MM.1S (cell line): ENCODE measurements around the gene MCHR1.

Experiments
- DNase-seq: peaks from one replicate; pipeline ENCODE4 v3.0.0-alpha.2; 2015
- H2AFZ ChIP-seq: fragments of 300-600 bp; sonication (generic); 2 replicates; pipeline ENCODE4 v1.6.0; 2016; ENCODE audit warnings: antibody characterized with exemption, low read length
- H3F3A ChIP-seq: fragments of 300-600 bp; sonication (generic); 2 replicates; pipeline ENCODE4 v1.6.1; 2016; ENCODE audit warnings: mild to moderate bottlenecking, antibody characterized with exemption, low read length, moderate library complexity, mixed read lengths; ENCODE audit not compliant: insufficient read depth
- H3K27ac ChIP-seq: fragments of 300-600 bp; sonication (generic); 2 replicates; pipeline ENCODE4 v1.5.1; 2016; ENCODE audit warnings: mild to moderate bottlenecking, low read length
- H3K27me3 ChIP-seq: fragments of 300-600 bp; sonication (generic); replicated peaks from 2 replicates; pipeline ENCODE4 v1.6.0; 2016; ENCODE audit warnings: low read length; ENCODE audit not compliant: insufficient read depth
- H3K36me3 ChIP-seq: fragments of 300-600 bp; sonication (generic); replicated peaks from 2 replicates; pipeline ENCODE4 v1.6.1; 2016; ENCODE audit warnings: mild to moderate bottlenecking, low read length, mixed read lengths; ENCODE audit not compliant: insufficient read depth
- H3K4me1 ChIP-seq: fragments of 300-600 bp; sonication (generic); 2 replicates; pipeline ENCODE4 v1.6.1; 2016; ENCODE audit warnings: low read length, mixed read lengths
- H3K4me2 ChIP-seq: fragments of 300-600 bp; sonication (generic); 2 replicates; pipeline ENCODE4 v1.6.0; 2016; ENCODE audit warnings: low read depth, low read length
- H3K4me3 ChIP-seq: fragments of 300-600 bp; sonication (generic); 2 replicates; pipeline ENCODE4 v1.5.1; 2016; ENCODE audit warnings: low read length, mixed read lengths
- H3K79me2 ChIP-seq: fragments of 300-600 bp; sonication (generic); 2 replicates; pipeline ENCODE4 v1.6.1; 2016; ENCODE audit warnings: mixed run types, low read length, mixed read lengths
- H3K9ac ChIP-seq: fragments of 300-600 bp; sonication (generic); 2 replicates; pipeline ENCODE4 v1.6.1; 2016; ENCODE audit warnings: low read length, mixed read lengths
- H3K9me2 ChIP-seq: fragments of 300-600 bp; sonication (generic); replicated peaks from 2 replicates; pipeline ENCODE4 v1.6.1; 2016; ENCODE audit warnings: mild to moderate bottlenecking, low read length, mixed read lengths; ENCODE audit not compliant: insufficient read depth
- H3K9me3 ChIP-seq: fragments of 300-600 bp; sonication (generic); replicated peaks from 2 replicates; pipeline ENCODE4 v1.6.1; 2016; ENCODE audit warnings: mild to moderate bottlenecking, low read length, mixed read lengths; ENCODE audit not compliant: insufficient read depth
- H4K20me1 ChIP-seq: fragments of 300-600 bp; sonication (generic); 2 replicates; pipeline ENCODE4 v1.6.1; 2016; ENCODE audit warnings: mild to moderate bottlenecking, low read length, moderate library complexity, mixed read lengths; ENCODE audit not compliant: insufficient read depth
- CTCF ChIP-seq: fragments of 300-600 bp; sonication (generic); IDR thresholded peaks from 2 replicates; pipeline ENCODE4 v1.5.1; 2016; ENCODE audit warnings: antibody characterized with exemption, low read length, mixed read lengths
- EZH2 ChIP-seq: fragments of 300-600 bp; sonication (generic); optimal IDR thresholded peaks from 2 replicates; pipeline ENCODE3; 2017; ENCODE audit warnings: low read depth, mild to moderate bottlenecking, antibody characterized with exemption, low read length, mixed read lengths
- EZH2phosphoT487 ChIP-seq: fragments of 300-600 bp; sonication (generic); IDR thresholded peaks from 2 replicates; pipeline ENCODE4 v1.6.1; 2018; ENCODE audit warnings: antibody characterized with exemption, low read length

Gene MCHR1

GRCh38 chr22:40641269-40641668 lies 38.0 kb upstream of the MCHR1 start:
- Histone ChIP-seq H3K9me3 (no peaks in the 10 kb centered on the region), H3K27me3 (no peaks in the 10 kb centered on the region), H3K79me2 (peaks cover 2% of the 10 kb centered on the region; the same call in 1 of the 2 replicates), H3K9me2 (no peaks in the 10 kb centered on the region), H3K4me2 (no peak overlapping the region), H3K36me3 (no peaks in the 10 kb centered on the region), H4K20me1 (no peaks in the 10 kb centered on the region), H3K9ac (no peak overlapping the region), H2AFZ (no peak overlapping the region), H3K4me3 (no peak overlapping the region), H3K27ac (no peak overlapping the region), H3F3A (no peaks in the 10 kb centered on the region), H3K4me1 (peaks cover 5% of the 10 kb centered on the region)
- DNase-seq: no peak
- TF ChIP-seq CTCF (no peak), EZH2phosphoT487 (no peak), EZH2 (no peak)

- Histone ChIP-seq H3K9me3 (no peaks in the 10 kb centered on the region), H3K27me3 (no peaks in the 10 kb centered on the region), H3K9me2 (no peaks in the 10 kb centered on the region), H3K4me2 (no peak overlapping the region), H2AFZ (no peak overlapping the region), H3K36me3 (no peaks in the 10 kb centered on the region), H3K4me3 (no peak overlapping the region), H3K9ac (no peak overlapping the region), H4K20me1 (no peaks in the 10 kb centered on the region), H3K27ac (no peak overlapping the region), H3K4me1 (peaks cover 5% of the 10 kb centered on the region), H3F3A (peaks cover 6% of the 10 kb centered on the region; the same call in 1 of the 2 replicates), H3K79me2 (no peaks in the 10 kb centered on the region)
- DNase-seq: no peak
- no peak for TF ChIP-seq EZH2phosphoT487
- TF ChIP-seq CTCF: no peak
- no peak for TF ChIP-seq EZH2
These were observed 37.0 kb upstream of the MCHR1 start for GRCh38 chr22:40642316-40642715.

- peaks cover 18% of the 10 kb centered on the region for H3K4me1 ChIP-seq
- peaks cover 31% of the 10 kb centered on the region for H3F3A ChIP-seq
- no peaks in the 10 kb centered on the region for H3K9me3 ChIP-seq
- no peak overlapping the region for H3K4me3 ChIP-seq
- DNase-seq: no peak
- H2AFZ ChIP-seq: peak overlapping the region; percentile 85
- H3K27me3 ChIP-seq: no peaks in the 10 kb centered on the region
- no peaks in the 10 kb centered on the region for H3K9me2 ChIP-seq
- H3K79me2 ChIP-seq: no peaks in the 10 kb centered on the region
- H3K36me3 ChIP-seq: no peaks in the 10 kb centered on the region
- H3K9ac ChIP-seq: no peak overlapping the region
- TF ChIP-seq CTCF: no peak
- no peak overlapping the region for H3K27ac ChIP-seq
- peak overlapping the region; percentile 35; the same call in 1 of the 2 replicates for H3K4me2 ChIP-seq
- H4K20me1 ChIP-seq: no peaks in the 10 kb centered on the region
These were observed 33.6 kb upstream of the MCHR1 start for GRCh38 chr22:40645579-40646197.
